ENCODE data around the gene AGAP3. TPM values are rescaled to one million over a fixed set of nuclear protein-coding genes. Genes with fewer than 3 reads are reported as not detected.

The AGAP3 gene
- total RNA-seq, 4 donors from 2014 or later, result 34.6 to 53.0 (median 47.9) TPM

GRCh38 chr7:151130741-151131157 lies 44.5 kb downstream of the AGAP3 start:
- no peak for TF ChIP-seq CTCF (IDR thresholded peaks at IDR 0.05)
- no peak for ATAC-seq (ENCODE audit: low FRiP score)
- DNase-seq (ENCODE audit: low spot score), result no peak

GRCh38 chr7:151131224-151131591 lies 44.9 kb downstream of the AGAP3 start:
- ATAC-seq (ENCODE audit: low FRiP score) (no peak), DNase-seq (ENCODE audit: low spot score) (no peak)
- TF ChIP-seq CTCF (IDR thresholded peaks at IDR 0.05), result no peak

DNA sequence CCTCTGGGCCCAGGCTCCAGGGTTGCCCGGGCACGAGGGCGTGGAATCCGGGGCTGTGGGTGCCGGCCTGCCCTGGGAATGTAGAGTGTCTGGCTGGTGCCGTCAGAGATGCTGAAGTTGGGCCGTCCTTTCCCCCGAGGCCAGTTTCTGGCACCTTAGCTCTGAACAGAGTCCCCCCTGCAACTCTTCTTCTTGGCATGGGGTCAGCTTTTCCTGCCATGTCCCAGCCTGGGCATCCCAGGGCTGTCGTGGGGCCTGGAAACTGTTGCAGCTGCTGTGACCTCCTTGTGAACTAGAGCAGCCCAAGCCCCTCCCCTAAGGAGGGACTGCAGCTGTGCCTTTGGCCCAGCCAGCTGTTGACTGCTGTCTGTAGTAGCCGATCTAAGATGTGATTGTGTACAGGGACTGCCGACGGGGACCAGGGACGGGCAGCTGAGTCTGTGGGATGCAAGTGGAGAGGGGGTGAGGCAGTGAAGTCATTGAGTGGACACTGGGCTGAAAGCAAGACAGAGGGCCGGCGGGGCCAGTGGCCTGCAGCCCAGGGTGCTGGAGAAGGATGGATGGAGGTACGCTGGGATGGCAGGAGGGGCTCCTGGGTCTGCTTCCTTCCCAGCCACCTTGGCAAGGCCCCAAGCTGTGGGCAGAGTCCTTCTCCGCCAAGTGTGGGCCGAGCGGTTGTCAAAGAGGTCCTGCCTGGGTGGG lies 45.5 kb downstream of the AGAP3 start:
- DNase-seq (ENCODE audit: low spot score), result no peak
- TF ChIP-seq CTCF (IDR thresholded peaks at IDR 0.05), result no peak
- ATAC-seq (ENCODE audit: low FRiP score), result no peak

DNA sequence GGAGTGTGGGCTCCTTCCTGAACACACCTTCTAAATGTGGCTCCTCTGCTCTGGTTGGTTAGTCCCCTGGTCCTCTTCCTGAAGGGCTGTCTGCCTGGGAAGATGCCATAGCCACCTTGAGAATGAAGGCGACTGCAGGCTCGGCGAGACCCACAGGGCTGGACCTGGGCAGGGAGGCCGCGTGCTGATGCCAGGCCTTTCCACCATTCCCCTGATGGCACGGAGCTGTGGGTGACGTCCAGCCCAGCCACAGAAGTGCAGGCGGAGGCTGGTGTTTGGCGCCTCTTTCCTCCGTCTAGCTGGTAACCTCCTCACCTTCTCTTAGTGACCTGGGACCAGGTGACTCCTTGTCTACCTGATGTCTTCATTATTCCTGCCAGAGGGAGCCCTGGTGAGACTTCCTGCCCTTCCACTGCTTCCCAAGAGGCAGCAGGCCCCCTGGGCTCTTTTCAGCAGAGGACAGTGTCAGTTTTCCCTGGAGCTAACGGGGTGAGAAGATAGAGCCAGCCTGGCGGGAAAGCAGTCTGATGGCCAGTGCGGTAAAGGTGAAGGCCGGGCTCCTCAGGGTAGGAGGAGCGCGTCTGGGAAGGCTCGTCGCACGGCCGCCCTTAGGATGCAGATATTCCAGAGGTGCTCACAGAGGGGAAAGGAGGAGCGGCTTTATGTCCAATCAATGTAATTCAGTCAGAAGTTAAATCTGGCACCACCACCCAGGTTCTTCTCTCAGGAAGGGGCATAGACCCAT lies 46.4 kb downstream of the AGAP3 start:
- no peak for ATAC-seq (ENCODE audit: low FRiP score)
- DNase-seq (ENCODE audit: low spot score), result no peak
- TF ChIP-seq CTCF (IDR thresholded peaks at IDR 0.05), result no peak

DNA sequence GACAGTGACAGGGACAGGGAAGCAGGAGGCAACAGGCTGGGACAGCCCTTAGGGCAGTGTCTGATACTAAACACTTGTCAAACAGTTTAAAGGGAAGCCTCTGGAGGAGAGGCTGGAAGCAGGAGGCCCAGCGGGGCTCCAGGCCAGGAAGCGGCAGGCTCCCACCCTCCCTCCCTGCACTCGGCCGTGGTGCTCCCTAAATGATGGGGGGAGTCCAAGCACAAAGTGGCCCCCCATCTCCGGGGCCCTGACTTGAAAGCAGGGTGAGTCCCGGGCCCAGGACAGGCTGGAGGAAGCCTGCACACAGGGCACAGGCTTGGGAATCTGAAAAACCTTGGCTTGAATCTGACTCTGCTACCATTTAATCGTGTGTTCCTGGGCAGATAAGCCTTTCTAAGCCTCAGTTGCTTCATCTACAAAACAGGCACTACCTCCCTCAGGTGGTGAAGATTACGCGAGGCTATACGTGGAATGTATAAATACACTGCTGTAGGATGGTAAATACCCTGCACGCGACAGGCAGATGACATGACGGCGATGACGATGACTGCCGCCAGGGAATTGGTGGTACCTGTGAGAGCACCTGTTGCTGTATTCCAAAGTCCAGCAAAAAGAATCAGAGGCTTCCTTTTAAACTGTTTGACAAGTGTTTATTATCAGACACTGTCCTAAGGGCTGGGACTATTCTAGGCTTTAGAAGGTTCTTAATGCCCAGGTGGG lies 47.2 kb downstream of the AGAP3 start:
- ATAC-seq (ENCODE audit: low FRiP score) (no peak), DNase-seq (ENCODE audit: low spot score) (no peak)
- no peak for TF ChIP-seq CTCF (IDR thresholded peaks at IDR 0.05)

- no peak for ATAC-seq (ENCODE audit: low FRiP score)
- no peak for TF ChIP-seq CTCF (IDR thresholded peaks at IDR 0.05)
- DNase-seq (ENCODE audit: low spot score), result no peak
These were observed 47.9 kb downstream of the AGAP3 start for GRCh38 chr7:151133986-151134742.

All from omental fat pad (tissue), 4 donors.